Hematopoietic multipotent progenitor cell treated with erythropoietin and hydrocortisone succinate and interleukin-3 and kit ligand, for 17 days (in vitro differentiated cells): Measurements from ENCODE around the gene MTFP1.
A peak's percentile ranks its signal among the peaks of the same experiment; 100 is the strongest.

ENCODE experiments used
- DNase-seq: peaks from one replicate; pipeline ENCODE4 v3.0.0-alpha.2; 2015; ENCODE audit warnings: low spot score

The MTFP1 gene

GRCh38 chr22:30426388-30427353 lies 1.1 kb downstream of the MTFP1 start:
- DNase-seq = peak; percentile 90

- DNase-seq = no peak
These were observed 2.3 kb downstream of the MTFP1 start for GRCh38 chr22:30427871-30428270.

- no peak for DNase-seq
These were observed 4.3 kb downstream of the MTFP1 start for GRCh38 chr22:30429887-30430286.

GRCh38 chr22:30430933-30431332 lies 5.4 kb downstream of the MTFP1 start:
- no peak for DNase-seq

GRCh38 chr22:30432096-30432495 lies 6.5 kb downstream of the MTFP1 start:
- DNase-seq = no peak

- no peak for DNase-seq
These were observed 7.0 kb downstream of the MTFP1 start for GRCh38 chr22:30432520-30432919.

GRCh38 chr22:30433227-30433626 lies 7.7 kb downstream of the MTFP1 start:
- DNase-seq = no peak

GRCh38 chr22:30433773-30434172 lies 8.2 kb downstream of the MTFP1 start:
- DNase-seq = no peak

GRCh38 chr22:30434843-30435242 lies 9.3 kb downstream of the MTFP1 start:
- DNase-seq = no peak

- DNase-seq = no peak
These were observed 10.1 kb downstream of the MTFP1 start for GRCh38 chr22:30435674-30436126.

GRCh38 chr22:30436196-30436595 lies 10.6 kb downstream of the MTFP1 start:
- no peak for DNase-seq

GRCh38 chr22:30438559-30438958 lies 13.0 kb downstream of the MTFP1 start:
- DNase-seq = no peak

GRCh38 chr22:30439226-30439625 lies 13.7 kb downstream of the MTFP1 start:
- DNase-seq = no peak

GRCh38 chr22:30439836-30440235 lies 14.3 kb downstream of the MTFP1 start:
- DNase-seq = no peak

- no peak for DNase-seq
These were observed 15.5 kb downstream of the MTFP1 start for GRCh38 chr22:30441088-30441487.

GRCh38 chr22:30444632-30445437 lies 19.3 kb downstream of the MTFP1 start:
- peak; percentile 84 for DNase-seq

- DNase-seq = no peak
These were observed 20.0 kb downstream of the MTFP1 start for GRCh38 chr22:30445438-30446145.

- DNase-seq = peak; percentile 80
These were observed 22.1 kb downstream of the MTFP1 start for GRCh38 chr22:30447656-30448055.

- peak; percentile 79 for DNase-seq
These were observed 25.9 kb downstream of the MTFP1 start for GRCh38 chr22:30451488-30451887.

GRCh38 chr22:30452861-30453260 lies 27.3 kb downstream of the MTFP1 start:
- no peak for DNase-seq

GRCh38 chr22:30453731-30454510 lies 28.4 kb downstream of the MTFP1 start:
- DNase-seq = peak; percentile 60
